Ovary (tissue), 9 donors: ENCODE data around the gene LCA5L. TPM values are rescaled to one million over a fixed set of nuclear protein-coding genes. Genes with fewer than 3 reads are reported as not detected.

ENCODE experiments used
- DNase-seq, 5 donors: peaks; one replicate each; pipeline ENCODE4 v3.0.0-alpha.2; 2019 to 2020
- H3K27ac ChIP-seq, 2 donors: fragments of 200-600 bp; one replicate each; pipeline versions ENCODE4 v1.5.1 to v1.8.0; 2019 to 2022
- H3K27me3 ChIP-seq: fragments of 200-600 bp; one replicate; pipeline ENCODE4 v1.8.0; 2022
- H3K36me3 ChIP-seq: fragments of 200-600 bp; sonication (generic); one replicate; pipeline ENCODE4 v1.5.1; 2019
- H3K4me1 ChIP-seq: one replicate; pipeline ENCODE4 v1.8.1; 2013; ENCODE audit warnings: mild to moderate bottlenecking, moderate library complexity; ENCODE audit not compliant: insufficient read depth
- H3K4me3 ChIP-seq: fragments of 200-600 bp; sonication (generic); one replicate; pipeline ENCODE4 v1.5.1; 2017
- H3K9me3 ChIP-seq, 2 donors: fragments of 200-600 bp in 1 of 2; sonication (generic) in 1 of 2; one replicate each; pipeline versions ENCODE4 v1.5.1 to v1.8.1; 2013 to 2019; ENCODE audit warnings: mild to moderate bottlenecking in 1 of 2, moderate library complexity in 1 of 2
- EP300 ChIP-seq: sonication (generic); formaldehyde crosslinking; IDR thresholded peaks from one replicate; pipeline ENCODE4 v1.6.1; 2017; ENCODE audit warnings: antibody characterized with exemption
- POLR2A ChIP-seq: fragments of 450-650 bp; IDR thresholded peaks from one replicate; pipeline ENCODE4 v1.6.1; 2017; ENCODE audit warnings: antibody characterized with exemption, mild to moderate bottlenecking, moderate library complexity
- WGBS, 3 donors: extraction: QIAGEN DNeasy Blood & Tissue Kit in 1 of 3; methylation state at CpG; one replicate each; pipeline versions ENCODE4 v1.1.5 to v1.1.7; 2013 to 2017; 5-methylcytosine and 5-hydroxymethylcytosine counted together
- intact Hi-C, 4 donors: fragments of 100-400 bp; cut with DNase I; formaldehyde crosslinking; loops; one replicate each; pipeline versions ENCODE4 v1.11.0 to v1.15.1; 2022 to 2023
- polyA plus RNA-seq, 2 donors: library from polyadenylated mRNA; stranded (reverse); fragments of 200-250 nt in 1 of 2; fragments of 350-450 nt in 1 of 2; fragmentation: Illumina TruSeq in 1 of 2; extraction: RNeasy Lipid Tissue Mini Kit (QIAGEN cat#74804) in 1 of 2; gene quantifications; one replicate each; pipeline ENCODE4 v1.2.3, GENCODE V29; 2013 to 2014
- total RNA-seq, 7 donors: library from RNA; depleted of rRNA in 2 of 7; stranded (reverse); fragments of >200 nt in 2 of 7; fragmentation: NEBNext Ultra II Directional in 3 of 7; extraction: Animal tissue kit (Norgen Biotek cat#: 25700) in 3 of 7; gene quantifications; one replicate each; pipeline versions ENCODE4 v1.1.0 to v1.2.4, GENCODE V29; 2016 to 2023
- TF ChIP-seq, protein P1 (sequence below), 3 donors: fragments of 450-650 bp in 2 of 3; fragments of 200-600 bp in 1 of 3; IDR thresholded peaks; one replicate each; pipeline versions ENCODE4 v1.5.1 to v1.8.0; 2016 to 2022; ENCODE audit warnings: antibody characterized with exemption in 3 of 3, mild to moderate bottlenecking in 1 of 3
- donor health status: DM: no; HTN: no; CAD: no; lungs with moderate emphysema.
- donor health status: DM: no; HTN: no; CAD: no.
- donor health status: Bipolar disorder and iron deficiency.
- donor health status: DM: yes; HTN: yes; CAD: no.
- donor health status: DM: no; HTN: no; CAD: no.
- donor health status: DM: yes; HTN: yes; CAD: no.

Gene LCA5L
- total and polyA plus RNA-seq, 9 donors, result 0.76 to 11.8 (median 1.2) TPM

DNA sequence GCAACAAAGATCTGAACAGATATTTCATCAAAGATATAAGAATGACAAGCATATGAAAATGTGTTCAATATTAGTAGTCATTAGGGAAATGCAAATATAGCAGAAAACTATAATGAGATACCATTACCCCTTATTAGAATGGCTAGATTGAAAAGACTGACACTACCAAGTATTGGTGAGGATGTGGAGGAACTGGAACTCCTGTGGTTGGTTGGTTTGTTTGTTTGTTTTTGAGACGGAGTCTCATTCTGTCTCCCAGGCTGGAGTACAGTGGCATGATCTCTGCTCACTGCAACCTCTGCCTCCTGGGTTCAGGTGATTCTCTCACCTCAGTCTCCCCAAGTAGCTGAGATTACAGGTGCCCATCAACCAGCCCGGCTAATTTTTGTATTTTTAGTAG is 77.8 kb downstream of the LCA5L start:
- H3K4me1 ChIP-seq, result no peaks in the 10 kb centered on the region
- H3K4me3 ChIP-seq, result no peak overlapping the region
- no peak for TF ChIP-seq EP300
- no peak for TF ChIP-seq POLR2A
- TF ChIP-seq, protein P1, sequence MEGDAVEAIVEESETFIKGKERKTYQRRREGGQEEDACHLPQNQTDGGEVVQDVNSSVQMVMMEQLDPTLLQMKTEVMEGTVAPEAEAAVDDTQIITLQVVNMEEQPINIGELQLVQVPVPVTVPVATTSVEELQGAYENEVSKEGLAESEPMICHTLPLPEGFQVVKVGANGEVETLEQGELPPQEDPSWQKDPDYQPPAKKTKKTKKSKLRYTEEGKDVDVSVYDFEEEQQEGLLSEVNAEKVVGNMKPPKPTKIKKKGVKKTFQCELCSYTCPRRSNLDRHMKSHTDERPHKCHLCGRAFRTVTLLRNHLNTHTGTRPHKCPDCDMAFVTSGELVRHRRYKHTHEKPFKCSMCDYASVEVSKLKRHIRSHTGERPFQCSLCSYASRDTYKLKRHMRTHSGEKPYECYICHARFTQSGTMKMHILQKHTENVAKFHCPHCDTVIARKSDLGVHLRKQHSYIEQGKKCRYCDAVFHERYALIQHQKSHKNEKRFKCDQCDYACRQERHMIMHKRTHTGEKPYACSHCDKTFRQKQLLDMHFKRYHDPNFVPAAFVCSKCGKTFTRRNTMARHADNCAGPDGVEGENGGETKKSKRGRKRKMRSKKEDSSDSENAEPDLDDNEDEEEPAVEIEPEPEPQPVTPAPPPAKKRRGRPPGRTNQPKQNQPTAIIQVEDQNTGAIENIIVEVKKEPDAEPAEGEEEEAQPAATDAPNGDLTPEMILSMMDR (IDR thresholded peaks at IDR 0.05), result no peak
- H3K9me3 ChIP-seq, result no peaks in the 10 kb centered on the region
- H3K27ac ChIP-seq, result no peak overlapping the region
- no peaks in the 10 kb centered on the region for H3K36me3 ChIP-seq
- no peak for DNase-seq
- 85 to 88% (median 86%) methylated on average over 2 of the region's 2 CpGs for WGBS, 3 donors
- no peaks in the 10 kb centered on the region for H3K27me3 ChIP-seq
- intact Hi-C loops, result no loop called here

DNA sequence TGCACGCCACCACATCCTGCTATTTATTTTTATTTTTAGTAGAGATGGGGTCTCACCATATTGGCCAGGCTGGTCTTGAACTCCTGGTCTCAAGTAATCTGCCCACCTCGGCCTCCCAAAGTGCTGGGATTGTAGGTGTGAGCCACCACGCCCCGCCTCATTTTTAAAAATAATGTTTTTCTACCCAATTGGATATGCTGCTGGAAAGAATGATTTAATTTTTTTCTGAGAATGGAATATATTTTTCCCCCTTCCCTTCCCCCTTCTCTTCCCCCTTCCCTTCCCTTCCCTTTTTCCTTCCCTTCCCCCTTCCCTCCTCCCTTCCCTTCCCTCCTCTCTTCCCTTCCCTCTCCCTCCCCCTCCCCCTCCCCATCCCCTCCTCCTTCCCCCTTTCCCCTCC is 79.0 kb downstream of the LCA5L start:
- no peak overlapping the region for H3K4me3 ChIP-seq
- H3K27ac ChIP-seq, result no peak overlapping the region
- WGBS, 3 donors, result 91 to 96% (median 95%) methylated on average over 4 of the region's 4 CpGs
- DNase-seq, result no peak
- TF ChIP-seq POLR2A (no peak), EP300 (no peak)
- TF ChIP-seq, protein P1 (IDR thresholded peaks at IDR 0.05), result no peak
- H3K36me3 ChIP-seq, result no peaks in the 10 kb centered on the region
- intact Hi-C loops, result no loop called here
- no peaks in the 10 kb centered on the region for H3K27me3 ChIP-seq
- H3K4me1 ChIP-seq, result no peaks in the 10 kb centered on the region
- H3K9me3 ChIP-seq, result no peaks in the 10 kb centered on the region

DNA sequence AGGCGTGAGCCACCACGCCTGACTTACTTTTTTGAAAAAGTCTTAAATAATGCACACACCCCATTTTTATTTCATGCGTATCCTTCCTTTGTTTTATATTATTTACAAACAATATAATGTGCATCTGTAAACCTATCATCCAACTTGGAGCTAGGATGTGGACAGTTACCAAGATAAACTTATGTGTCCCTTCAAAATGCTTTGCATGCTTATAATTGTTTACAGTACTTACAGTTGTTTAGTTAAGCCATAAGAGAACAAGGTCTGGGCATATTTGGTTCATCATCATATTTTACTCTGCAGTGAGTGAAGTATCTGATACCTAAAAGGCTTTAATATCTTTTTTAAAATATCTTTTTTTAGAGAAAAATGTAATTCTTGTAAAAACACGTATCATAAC is 80.6 kb downstream of the LCA5L start:
- no peak overlapping the region for H3K27ac ChIP-seq
- no peak for DNase-seq
- 62 to 81% (median 73%) methylated on average over 4 of the region's 4 CpGs for WGBS, 3 donors
- no peaks in the 10 kb centered on the region for H3K9me3 ChIP-seq
- H3K27me3 ChIP-seq, result no peaks in the 10 kb centered on the region
- intact Hi-C loops, result no loop called here
- no peaks in the 10 kb centered on the region for H3K4me1 ChIP-seq
- TF ChIP-seq EP300 (no peak), POLR2A (no peak)
- TF ChIP-seq, protein P1 (IDR thresholded peaks at IDR 0.05), result no peak
- H3K4me3 ChIP-seq, result no peak overlapping the region
- H3K36me3 ChIP-seq, result no peaks in the 10 kb centered on the region

DNA sequence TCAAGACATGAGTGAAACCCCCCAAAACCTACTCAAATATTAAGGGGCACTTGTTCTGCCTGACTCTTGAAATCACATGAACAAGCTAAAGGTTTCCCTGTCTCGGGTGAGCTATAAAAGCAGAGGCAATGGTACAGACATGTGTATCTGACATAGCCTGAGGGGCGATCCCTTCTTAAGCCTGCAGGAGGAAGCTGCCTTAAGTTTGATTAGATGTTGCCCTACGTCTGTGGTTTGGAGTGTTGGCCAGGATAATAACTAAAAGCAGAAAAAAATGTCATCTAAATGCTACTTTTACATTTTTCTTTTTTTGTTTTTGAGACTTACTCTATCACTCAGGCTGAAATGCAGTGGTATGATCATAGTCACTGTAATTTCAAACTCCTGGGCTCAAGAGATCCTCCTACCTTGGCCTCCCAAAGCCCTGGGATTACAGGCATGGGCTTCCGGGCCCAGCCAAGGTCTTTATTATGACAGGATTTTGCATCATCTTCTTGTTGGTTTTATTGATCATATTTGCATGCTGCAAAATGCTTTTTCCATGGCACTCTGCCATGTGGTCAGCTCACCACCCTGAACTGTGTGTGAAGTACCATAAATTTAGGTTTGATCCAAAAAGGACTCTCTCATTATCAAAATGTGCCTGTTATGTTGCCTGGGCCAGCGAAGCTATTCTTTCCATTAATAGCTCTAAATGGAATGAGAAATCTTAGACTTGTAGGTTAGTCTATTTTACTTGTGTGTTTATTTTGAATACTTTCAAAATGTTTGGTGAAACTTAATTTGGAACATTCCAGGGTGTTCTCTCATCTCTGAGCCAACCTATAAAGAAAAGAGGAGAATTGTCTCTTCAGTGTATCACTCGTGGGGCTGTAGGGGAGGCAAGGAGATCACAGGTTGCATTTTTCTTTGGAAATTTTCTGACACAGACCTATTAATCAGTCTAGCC is 81.7 kb downstream of the LCA5L start:
- Histone ChIP-seq H3K4me1 (no peaks in the 10 kb centered on the region), H3K36me3 (no peaks in the 10 kb centered on the region), H3K27me3 (no peaks in the 10 kb centered on the region), H3K4me3 (no peak overlapping the region), H3K9me3 (no peaks in the 10 kb centered on the region), H3K27ac (no peak overlapping the region)
- intact Hi-C loops, result no loop called here
- TF ChIP-seq POLR2A, result no peak
- no peak for TF ChIP-seq EP300
- TF ChIP-seq, protein P1 (IDR thresholded peaks at IDR 0.05), result no peak
- WGBS, 3 donors, result 30 to 48% (median 41%) methylated on average over 6 of the region's 6 CpGs
- DNase-seq, result no peak
